GM18499 (cell line): Measurements from ENCODE around the gene USHBP1.

ENCODE experiments used
- ATAC-seq: cut with Tn5 transposase; IDR thresholded peaks from one replicate; pipeline ENCODE4 v1.9.1; 2021; ENCODE audit warnings: moderate number of reproducible peaks; ENCODE audit not compliant: insufficient read depth, unreplicated experiment

USHBP1 gene

GRCh38 chr19:17264641-17264979 is at the start of gene USHBP1:
USHBP1 (minus strand) TSS chr19:17264745; CDS start chr19:17264299, 446 bp downstream.
- no peak for ATAC-seq

GRCh38 chr19:17314007-17314593 is 49.6 kb upstream of the USHBP1 start:
- ATAC-seq: no peak

GRCh38 chr19:17312189-17313113 is 47.9 kb upstream of the USHBP1 start:
- no peak for ATAC-seq

- no peak for ATAC-seq
Observed at GRCh38 chr19:17311455-17312188, 47.1 kb upstream of the USHBP1 start.

GRCh38 chr19:17309965-17310461 is 45.5 kb upstream of the USHBP1 start:
- ATAC-seq: no peak

- ATAC-seq: peak; percentile 33
Observed at GRCh38 chr19:17309198-17309964, 44.8 kb upstream of the USHBP1 start, which contains the start of gene DDA1. DDA1 (plus strand) TSS chr19:17309563; CDS start chr19:17309655, 92 bp downstream.

GRCh38 chr19:17307876-17308377 is 43.4 kb upstream of the USHBP1 start:
- no peak for ATAC-seq

GRCh38 chr19:17306285-17306714 is 41.8 kb upstream of the USHBP1 start:
- ATAC-seq: no peak

GRCh38 chr19:17305517-17306284 is 41.2 kb upstream of the USHBP1 start, which contains the start of gene MRPL34:
MRPL34 (plus strand) TSS chr19:17305872; CDS start chr19:17305893, 21 bp downstream.
- peak; percentile 53 for ATAC-seq

GRCh38 chr19:17305216-17305516 is 40.6 kb upstream of the USHBP1 start:
- ATAC-seq: no peak

- ATAC-seq: no peak
Observed at GRCh38 chr19:17304386-17305215, 40.1 kb upstream of the USHBP1 start.

GRCh38 chr19:17303940-17304267 is 39.4 kb upstream of the USHBP1 start:
- ATAC-seq: no peak

GRCh38 chr19:17303167-17303939 is 38.8 kb upstream of the USHBP1 start, which contains the start of gene ABHD8:
ABHD8 (minus strand) TSS chr19:17303425; CDS start chr19:17301616, 1,809 bp downstream.
- ATAC-seq: peak; percentile 30

GRCh38 chr19:17302391-17303166 is 38.0 kb upstream of the USHBP1 start:
- no peak for ATAC-seq

GRCh38 chr19:17300992-17301619 is 36.6 kb upstream of the USHBP1 start:
- no peak for ATAC-seq

GRCh38 chr19:17296976-17297375 is 32.4 kb upstream of the USHBP1 start:
- ATAC-seq: no peak
